SK-N-SH (cell line): Measurements from ENCODE around the gene OGA.

Source experiments
- RCOR1 ChIP-seq: fragments of 150-350 bp; IDR thresholded peaks from 2 replicates; pipeline ENCODE4 v1.6.1; 2017; ENCODE audit warnings: antibody characterized with exemption, low read length
- RFX5 ChIP-seq: IDR thresholded peaks from 2 replicates; pipeline ENCODE4 v1.6.1; 2012; ENCODE audit warnings: mild to moderate bottlenecking, improper control_type of control experiment, low read length
- TF ChIP-seq, protein P1 (sequence below): fragments of 150-350 bp; IDR thresholded peaks from 2 replicates; pipeline ENCODE4 v1.6.1; 2016; ENCODE audit warnings: mild to moderate bottlenecking, low read depth, low read length

DNA sequence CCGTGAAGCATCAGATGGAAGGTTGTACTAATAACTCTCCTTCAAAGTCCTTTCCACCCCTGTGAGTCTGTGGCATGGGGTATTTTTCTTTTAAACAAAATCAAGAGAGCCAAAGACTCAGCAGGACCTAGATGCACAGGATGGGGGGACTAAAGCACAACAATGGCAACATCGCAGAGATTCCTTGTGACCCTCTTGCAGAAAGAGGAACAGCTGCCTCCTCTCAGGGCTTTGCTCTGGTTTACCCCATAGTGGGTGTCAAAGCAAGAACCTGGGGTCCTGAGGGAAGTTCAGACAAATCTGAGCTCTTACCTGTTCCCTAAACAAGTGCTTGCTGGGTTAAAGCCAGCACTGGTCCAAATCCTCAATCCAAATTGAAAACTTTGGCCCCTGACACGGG lies 81.6 kb downstream of the OGA start:
- no peak for TF ChIP-seq RCOR1
- no peak for TF ChIP-seq RFX5
- TF ChIP-seq, protein P1, sequence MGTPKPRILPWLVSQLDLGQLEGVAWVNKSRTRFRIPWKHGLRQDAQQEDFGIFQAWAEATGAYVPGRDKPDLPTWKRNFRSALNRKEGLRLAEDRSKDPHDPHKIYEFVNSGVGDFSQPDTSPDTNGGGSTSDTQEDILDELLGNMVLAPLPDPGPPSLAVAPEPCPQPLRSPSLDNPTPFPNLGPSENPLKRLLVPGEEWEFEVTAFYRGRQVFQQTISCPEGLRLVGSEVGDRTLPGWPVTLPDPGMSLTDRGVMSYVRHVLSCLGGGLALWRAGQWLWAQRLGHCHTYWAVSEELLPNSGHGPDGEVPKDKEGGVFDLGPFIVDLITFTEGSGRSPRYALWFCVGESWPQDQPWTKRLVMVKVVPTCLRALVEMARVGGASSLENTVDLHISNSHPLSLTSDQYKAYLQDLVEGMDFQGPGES = no peak
